Neural progenitor cell (in vitro differentiated cells): ENCODE measurements around the gene PREX1. TPM values are rescaled to one million over a fixed set of nuclear protein-coding genes. Genes with fewer than 3 reads are reported as not detected.

ENCODE experiments used
- DNase-seq: peaks from one replicate; pipeline ENCODE4 v3.0.0-alpha.2; 2016; ENCODE audit warnings: low spot score
- H2AFZ ChIP-seq: fragments of 200-600 bp; sonication (generic); replicated peaks from 2 replicates; pipeline ENCODE4 v1.6.1; 2016; ENCODE audit warnings: antibody characterized with exemption
- H3F3A ChIP-seq: fragments of 200-600 bp; sonication (generic); 2 replicates; pipeline ENCODE4 v1.6.1; 2016; ENCODE audit warnings: antibody characterized with exemption, low read depth
- H3K27ac ChIP-seq: fragments of 200-600 bp; sonication (generic); 2 replicates; pipeline ENCODE4 v1.5.1; 2016; ENCODE audit warnings: mild to moderate bottlenecking
- H3K27me3 ChIP-seq: fragments of 200-600 bp; sonication (generic); 2 replicates; pipeline ENCODE4 v1.6.1; 2016; ENCODE audit warnings: mild to moderate bottlenecking, moderate library complexity
- H3K36me3 ChIP-seq: fragments of 200-600 bp; sonication (generic); 2 replicates; pipeline ENCODE4 v1.5.1; 2016
- H3K4me1 ChIP-seq: fragments of 200-600 bp; sonication (generic); 2 replicates; pipeline ENCODE4 v1.6.1; 2016; ENCODE audit warnings: mixed run types
- H3K4me2 ChIP-seq: fragments of 200-600 bp; sonication (generic); 2 replicates; pipeline ENCODE4 v1.6.1; 2016
- H3K4me3 ChIP-seq: fragments of 200-600 bp; sonication (generic); 2 replicates; pipeline ENCODE4 v1.5.1; 2016
- H3K79me2 ChIP-seq: fragments of 200-600 bp; sonication (generic); 2 replicates; pipeline ENCODE4 v1.6.1; 2016; ENCODE audit warnings: low read depth
- H3K9ac ChIP-seq: fragments of 200-600 bp; sonication (generic); 2 replicates; pipeline ENCODE4 v1.6.1; 2016
- H3K9me3 ChIP-seq: fragments of 200-600 bp; sonication (generic); 2 replicates; pipeline ENCODE4 v1.5.1; 2016; ENCODE audit warnings: low read depth
- H4K20me1 ChIP-seq: fragments of 200-600 bp; sonication (generic); 2 replicates; pipeline ENCODE4 v1.6.1; 2016; ENCODE audit warnings: low read depth
- H3K27ac Mint-ChIP-seq: 3 replicates; pipeline ENCODE4 v1.8.0; 2021; ENCODE audit warnings: mixed read lengths
- H3K27me3 Mint-ChIP-seq: 2 replicates; pipeline ENCODE4 v1.8.0; 2022; ENCODE audit warnings: low read depth, mild to moderate bottlenecking, inconsistent platforms, moderate library complexity, mixed read lengths; ENCODE audit not compliant: insufficient read depth
- H3K36me3 Mint-ChIP-seq: 3 replicates; pipeline ENCODE4 v1.8.0; 2021; ENCODE audit warnings: mixed read lengths
- H3K4me1 Mint-ChIP-seq: 3 replicates; pipeline ENCODE4 v1.8.0; 2021; ENCODE audit warnings: mixed read lengths
- H3K4me3 Mint-ChIP-seq: 3 replicates; pipeline ENCODE4 v1.8.0; 2021; ENCODE audit warnings: mild to moderate bottlenecking, moderate library complexity, mixed read lengths
- H3K9me3 Mint-ChIP-seq: 3 replicates; pipeline ENCODE4 v1.8.0; 2020; ENCODE audit warnings: mixed read lengths
- EZH2 ChIP-seq: fragments of 200-600 bp; sonication (generic); IDR thresholded peaks from 2 replicates; pipeline ENCODE4 v1.6.1; 2017; ENCODE audit warnings: antibody characterized with exemption, mild to moderate bottlenecking, moderate library complexity
- EZH2phosphoT487 ChIP-seq: fragments of 200-600 bp; sonication (generic); IDR thresholded peaks from 2 replicates; pipeline ENCODE4 v1.6.1; 2017; ENCODE audit warnings: antibody characterized with exemption
- total RNA-seq: library from RNA; depleted of rRNA; stranded (reverse); fragments of >200 nt; gene quantifications from 2 replicates; pipeline ENCODE4 v1.2.3, GENCODE V29; 2015; ENCODE audit warnings: low replicate concordance
- TF ChIP-seq, protein P1 (sequence below): fragments of 200-600 bp; sonication (generic); IDR thresholded peaks from 2 replicates; pipeline ENCODE4 v1.5.1; 2017; ENCODE audit warnings: antibody characterized with exemption, mild to moderate bottlenecking

Gene PREX1
- total RNA-seq, 1 donor from 2014 or later: 4.5 TPM

DNA sequence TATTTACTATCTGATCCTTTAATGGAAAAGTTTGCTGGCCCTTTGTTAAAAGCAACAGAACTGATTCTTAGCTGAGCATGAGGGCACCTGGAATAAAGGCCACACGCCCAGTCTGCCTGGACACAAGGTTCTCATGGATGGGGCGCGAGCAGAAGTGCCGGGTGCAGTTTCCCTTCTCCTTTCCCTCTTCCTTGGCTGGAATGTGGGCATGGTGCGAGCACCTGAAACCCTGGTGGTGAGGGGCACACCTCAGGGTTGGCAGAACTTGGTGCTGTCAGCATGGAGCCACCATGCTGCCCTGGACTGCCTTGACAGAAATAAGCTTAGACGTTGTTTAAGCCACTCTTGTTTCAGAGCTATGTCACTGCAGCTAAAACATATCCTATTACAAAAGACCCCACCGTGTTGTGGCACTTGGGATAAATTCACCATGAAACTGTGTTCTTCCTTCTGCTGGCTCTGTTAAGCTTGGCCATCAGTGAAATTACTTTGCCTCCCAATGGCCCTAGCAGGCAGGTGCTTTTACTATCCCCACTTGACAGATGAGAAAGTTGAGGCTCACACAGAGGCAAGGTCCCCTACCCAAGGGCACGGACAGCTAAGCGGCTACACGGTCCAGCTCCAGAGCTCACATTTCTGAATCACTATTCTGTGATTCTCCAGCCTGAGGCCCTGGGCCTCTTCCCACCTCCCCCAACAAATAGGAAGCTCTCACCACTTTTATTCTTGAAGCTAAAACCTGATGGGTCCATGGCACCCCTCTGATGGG lies 115.9 kb downstream of the PREX1 start:
- no peak overlapping the region for H2AFZ ChIP-seq
- no peaks in the 10 kb centered on the region for H3K4me1 ChIP-seq
- H3K27ac ChIP-seq: no peak overlapping the region
- H3F3A ChIP-seq: no peaks in the 10 kb centered on the region
- no peaks in the 10 kb centered on the region for H3K27me3 Mint-ChIP-seq
- no peak overlapping the region for H3K27ac Mint-ChIP-seq
- no peaks in the 10 kb centered on the region for H3K9me3 ChIP-seq
- H3K4me1 Mint-ChIP-seq: peaks cover 3% of the 10 kb centered on the region
- DNase-seq: no peak
- H3K4me2 ChIP-seq: no peak overlapping the region
- peaks cover 9% of the 10 kb centered on the region for H3K36me3 Mint-ChIP-seq
- TF ChIP-seq EZH2phosphoT487: no peak
- TF ChIP-seq EZH2: no peak
- TF ChIP-seq, protein P1, sequence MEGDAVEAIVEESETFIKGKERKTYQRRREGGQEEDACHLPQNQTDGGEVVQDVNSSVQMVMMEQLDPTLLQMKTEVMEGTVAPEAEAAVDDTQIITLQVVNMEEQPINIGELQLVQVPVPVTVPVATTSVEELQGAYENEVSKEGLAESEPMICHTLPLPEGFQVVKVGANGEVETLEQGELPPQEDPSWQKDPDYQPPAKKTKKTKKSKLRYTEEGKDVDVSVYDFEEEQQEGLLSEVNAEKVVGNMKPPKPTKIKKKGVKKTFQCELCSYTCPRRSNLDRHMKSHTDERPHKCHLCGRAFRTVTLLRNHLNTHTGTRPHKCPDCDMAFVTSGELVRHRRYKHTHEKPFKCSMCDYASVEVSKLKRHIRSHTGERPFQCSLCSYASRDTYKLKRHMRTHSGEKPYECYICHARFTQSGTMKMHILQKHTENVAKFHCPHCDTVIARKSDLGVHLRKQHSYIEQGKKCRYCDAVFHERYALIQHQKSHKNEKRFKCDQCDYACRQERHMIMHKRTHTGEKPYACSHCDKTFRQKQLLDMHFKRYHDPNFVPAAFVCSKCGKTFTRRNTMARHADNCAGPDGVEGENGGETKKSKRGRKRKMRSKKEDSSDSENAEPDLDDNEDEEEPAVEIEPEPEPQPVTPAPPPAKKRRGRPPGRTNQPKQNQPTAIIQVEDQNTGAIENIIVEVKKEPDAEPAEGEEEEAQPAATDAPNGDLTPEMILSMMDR: no peak
- no peaks in the 10 kb centered on the region for H3K36me3 ChIP-seq
- no peaks in the 10 kb centered on the region for H3K9me3 Mint-ChIP-seq
- H3K4me3 ChIP-seq: no peak overlapping the region
- no peak overlapping the region for H3K4me3 Mint-ChIP-seq
- no peaks in the 10 kb centered on the region for H3K79me2 ChIP-seq
- H3K9ac ChIP-seq: no peak overlapping the region
- H3K27me3 ChIP-seq: no peaks in the 10 kb centered on the region
- no peaks in the 10 kb centered on the region for H4K20me1 ChIP-seq

DNA sequence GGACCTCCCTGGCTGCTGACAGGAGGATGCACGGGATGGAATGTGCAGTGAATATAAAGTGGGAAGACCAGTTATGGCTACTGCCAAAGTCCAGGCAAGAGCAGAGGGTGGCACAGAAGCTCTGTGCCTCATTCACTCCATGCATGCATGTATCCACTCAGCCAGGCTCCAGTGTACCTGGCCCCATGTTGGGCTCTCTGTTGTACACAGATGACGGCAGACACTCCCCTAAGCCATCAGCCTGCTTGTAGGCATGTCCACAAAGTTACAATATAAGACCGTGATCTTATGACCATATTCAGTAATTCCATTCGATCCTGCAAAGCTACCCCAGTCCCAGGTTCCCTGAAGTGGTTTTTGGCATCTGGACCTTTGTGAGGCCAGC lies 116.8 kb downstream of the PREX1 start:
- DNase-seq: no peak
- Histone ChIP-seq H3F3A (no peaks in the 10 kb centered on the region), H4K20me1 (no peaks in the 10 kb centered on the region), H3K27ac (no peak overlapping the region), H3K79me2 (no peaks in the 10 kb centered on the region), H3K9me3 (no peaks in the 10 kb centered on the region), H3K4me3 (no peak overlapping the region), H2AFZ (no peak overlapping the region), H3K9ac (no peak overlapping the region), H3K4me2 (no peak overlapping the region), H3K4me1 (no peaks in the 10 kb centered on the region), H3K36me3 (no peaks in the 10 kb centered on the region), H3K27me3 (no peaks in the 10 kb centered on the region)
- Mint-ChIP-seq H3K9me3 (no peaks in the 10 kb centered on the region), H3K27ac (peak overlapping the region; percentile 78), H3K36me3 (peaks cover 10% of the 10 kb centered on the region), H3K27me3 (no peaks in the 10 kb centered on the region), H3K4me3 (no peak overlapping the region), H3K4me1 (peaks cover 3% of the 10 kb centered on the region)
- TF ChIP-seq, protein P1: no peak
- TF ChIP-seq EZH2: no peak
- no peak for TF ChIP-seq EZH2phosphoT487

DNA sequence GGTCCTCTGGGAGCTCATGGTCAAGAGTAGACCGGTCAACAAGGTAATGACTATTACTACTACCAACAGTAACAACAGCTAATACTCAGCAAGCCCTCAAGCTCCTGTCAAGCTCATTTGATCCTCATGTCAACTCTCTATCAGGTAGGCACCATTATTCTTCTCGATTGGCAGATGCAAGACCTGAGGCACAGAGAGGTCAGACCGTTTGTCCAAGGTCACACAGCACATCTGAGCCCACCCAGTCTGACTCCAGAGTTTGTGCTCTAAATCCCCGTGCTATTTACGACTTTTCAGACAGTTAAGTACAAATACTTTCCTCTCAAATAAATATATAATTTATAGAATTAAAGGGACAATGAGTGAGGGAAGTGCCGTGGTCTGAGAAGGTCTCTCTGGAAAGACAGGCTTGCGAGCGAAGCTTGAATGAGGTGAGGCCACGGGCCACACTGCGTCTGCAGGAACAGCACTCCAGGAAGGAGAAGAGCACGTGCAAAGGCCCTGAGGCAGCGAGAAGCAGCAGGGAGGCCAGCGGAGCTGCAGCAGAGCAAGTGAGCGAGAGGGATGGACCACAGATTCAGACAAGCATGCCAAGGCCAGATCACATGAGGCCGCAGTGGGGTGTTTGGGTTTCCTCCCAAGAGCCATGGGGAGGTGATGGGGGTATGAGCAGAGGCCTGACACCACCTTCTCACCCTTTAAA lies 117.3 kb downstream of the PREX1 start:
- Mint-ChIP-seq H3K36me3 (peaks cover 8% of the 10 kb centered on the region), H3K9me3 (no peaks in the 10 kb centered on the region), H3K4me3 (no peak overlapping the region), H3K4me1 (peaks cover 3% of the 10 kb centered on the region), H3K27me3 (no peaks in the 10 kb centered on the region), H3K27ac (no peak overlapping the region)
- no peak overlapping the region for H3K4me2 ChIP-seq
- no peak for DNase-seq
- H2AFZ ChIP-seq: no peak overlapping the region
- no peaks in the 10 kb centered on the region for H3K27me3 ChIP-seq
- no peaks in the 10 kb centered on the region for H3K4me1 ChIP-seq
- H3K9me3 ChIP-seq: no peaks in the 10 kb centered on the region
- H3F3A ChIP-seq: no peaks in the 10 kb centered on the region
- TF ChIP-seq EZH2: no peak
- TF ChIP-seq EZH2phosphoT487: no peak
- TF ChIP-seq, protein P1: no peak
- H3K9ac ChIP-seq: no peak overlapping the region
- no peaks in the 10 kb centered on the region for H3K79me2 ChIP-seq
- no peak overlapping the region for H3K4me3 ChIP-seq
- no peaks in the 10 kb centered on the region for H4K20me1 ChIP-seq
- H3K27ac ChIP-seq: no peak overlapping the region
- no peaks in the 10 kb centered on the region for H3K36me3 ChIP-seq
